HEK293 (cell line): Measurements from ENCODE around the gene CISH.

ENCODE experiments used
- ATF2 ChIP-seq: fragments of 450-650 bp; formaldehyde crosslinking; IDR thresholded peaks from 2 replicates; pipeline ENCODE4 v1.5.1; 2016; ENCODE audit warnings: missing biosample characterization, missing genetic modification characterization, low read depth
- GLI2 ChIP-seq: fragments of 450-650 bp; formaldehyde crosslinking; IDR thresholded peaks from 2 replicates; pipeline ENCODE4; 2017; ENCODE audit warnings: missing biosample characterization, missing genetic modification characterization, low read depth, borderline replicate concordance
- PATZ1 ChIP-seq: fragments of 450-650 bp; formaldehyde crosslinking; IDR thresholded peaks from 2 replicates; pipeline ENCODE4 v1.5.1; 2016; ENCODE audit warnings: missing biosample characterization, missing genetic modification characterization
- PRDM2 ChIP-seq: fragments of 450-650 bp; formaldehyde crosslinking; IDR thresholded peaks from 2 replicates; pipeline ENCODE4 v1.5.1; 2016; ENCODE audit warnings: missing biosample characterization, missing genetic modification characterization, borderline replicate concordance
- REST ChIP-seq: fragments of 450-650 bp; formaldehyde crosslinking; IDR thresholded peaks from 2 replicates; pipeline ENCODE4 v1.5.1; 2016; ENCODE audit warnings: missing biosample characterization, missing genetic modification characterization
- SCRT1 ChIP-seq: fragments of 450-650 bp; formaldehyde crosslinking; IDR thresholded peaks from 2 replicates; pipeline ENCODE4 v1.5.1; 2016; ENCODE audit warnings: missing biosample characterization, missing genetic modification characterization, borderline replicate concordance
- YY1 ChIP-seq: fragments of 450-650 bp; formaldehyde crosslinking; IDR thresholded peaks from 2 replicates; pipeline ENCODE4 v1.5.1; 2018; ENCODE audit warnings: missing biosample characterization, missing genetic modification characterization
- YY2 ChIP-seq: fragments of 450-650 bp; formaldehyde crosslinking; IDR thresholded peaks from 2 replicates; pipeline ENCODE4 v1.5.1; 2016; ENCODE audit warnings: missing biosample characterization, missing genetic modification characterization
- ZFP3 ChIP-seq: fragments of 450-650 bp; formaldehyde crosslinking; IDR thresholded peaks from 2 replicates; pipeline ENCODE4 v1.5.1; 2016; ENCODE audit warnings: low read depth, missing biosample characterization, missing genetic modification characterization
- ZNF132 ChIP-seq: fragments of 450-650 bp; formaldehyde crosslinking; IDR thresholded peaks from 2 replicates; pipeline ENCODE4 v1.5.1; 2017; ENCODE audit warnings: missing biosample characterization, missing genetic modification characterization, borderline replicate concordance
- ZNF19 ChIP-seq: fragments of 450-650 bp; formaldehyde crosslinking; IDR thresholded peaks from 2 replicates; pipeline ENCODE4; 2016; ENCODE audit warnings: missing biosample characterization, missing genetic modification characterization, low read depth
- ZNF214 ChIP-seq: fragments of 450-650 bp; formaldehyde crosslinking; IDR thresholded peaks from 2 replicates; pipeline ENCODE4 v1.5.1; 2017; ENCODE audit warnings: missing biosample characterization, mild to moderate bottlenecking, missing genetic modification characterization, borderline replicate concordance
- ZNF221 ChIP-seq: fragments of 450-650 bp; formaldehyde crosslinking; IDR thresholded peaks from 2 replicates; pipeline ENCODE4 v1.5.1; 2017; ENCODE audit warnings: missing biosample characterization, missing genetic modification characterization, borderline replicate concordance
- ZNF311 ChIP-seq: fragments of 450-650 bp; formaldehyde crosslinking; IDR thresholded peaks from 2 replicates; pipeline ENCODE4 v1.5.1; 2017; ENCODE audit warnings: missing biosample characterization, missing genetic modification characterization, borderline replicate concordance
- ZNF362 ChIP-seq: fragments of 450-650 bp; formaldehyde crosslinking; IDR thresholded peaks from 2 replicates; pipeline ENCODE4 v1.5.1; 2016; ENCODE audit warnings: missing biosample characterization, missing genetic modification characterization
- ZNF404 ChIP-seq: fragments of 450-650 bp; formaldehyde crosslinking; IDR thresholded peaks from 2 replicates; pipeline ENCODE4 v1.5.1; 2017; ENCODE audit warnings: missing biosample characterization, missing genetic modification characterization
- ZNF530 ChIP-seq: fragments of 450-650 bp; formaldehyde crosslinking; IDR thresholded peaks from 2 replicates; pipeline ENCODE4 v1.5.1; 2016; ENCODE audit warnings: low read depth, missing biosample characterization, missing genetic modification characterization
- ZNF548 ChIP-seq: fragments of 450-650 bp; formaldehyde crosslinking; IDR thresholded peaks from 2 replicates; pipeline ENCODE4 v1.5.1; 2016; ENCODE audit warnings: missing biosample characterization, missing genetic modification characterization
- ZNF549 ChIP-seq: fragments of 450-650 bp; IDR thresholded peaks from 2 replicates; pipeline ENCODE4 v1.5.1; 2018; ENCODE audit warnings: missing biosample characterization, missing genetic modification characterization, mild to moderate bottlenecking, inconsistent platforms, moderate library complexity
- ZNF596 ChIP-seq: fragments of 450-650 bp; IDR thresholded peaks from 2 replicates; pipeline ENCODE4 v1.5.0; 2018; ENCODE audit warnings: missing biosample characterization, mild to moderate bottlenecking, missing genetic modification characterization, moderate library complexity
- ZNF610 ChIP-seq: fragments of 450-650 bp; formaldehyde crosslinking; IDR thresholded peaks from 2 replicates; pipeline ENCODE4 v1.5.1; 2016; ENCODE audit warnings: missing biosample characterization, missing genetic modification characterization, borderline replicate concordance
- ZNF785 ChIP-seq: fragments of 450-650 bp; formaldehyde crosslinking; IDR thresholded peaks from 2 replicates; pipeline ENCODE4 v1.5.1; 2016; ENCODE audit warnings: missing biosample characterization, missing genetic modification characterization
- ZNF791 ChIP-seq: fragments of 450-650 bp; formaldehyde crosslinking; IDR thresholded peaks from 2 replicates; pipeline ENCODE4 v1.5.1; 2016; ENCODE audit warnings: missing biosample characterization, missing genetic modification characterization
- ZNF837 ChIP-seq: fragments of 450-650 bp; formaldehyde crosslinking; IDR thresholded peaks from 2 replicates; pipeline ENCODE4 v1.5.1; 2016; ENCODE audit warnings: missing biosample characterization, missing genetic modification characterization
- ZSCAN30 ChIP-seq: fragments of 450-650 bp; IDR thresholded peaks from 2 replicates; pipeline ENCODE4 v1.5.1; 2018; ENCODE audit warnings: missing biosample characterization, mild to moderate bottlenecking, missing genetic modification characterization, moderate library complexity

Gene CISH

GRCh38 chr3:50611464-50612233 lies at the start of gene CISH (continued):
- no peak for TF ChIP-seq PRDM2 (tag by site-specific recombination)
- no peak for TF ChIP-seq YY2
- no peak for TF ChIP-seq ZNF221 (tag by site-specific recombination)
- TF ChIP-seq ZNF785 (tag by site-specific recombination): no peak
- TF ChIP-seq PATZ1 (tag by site-specific recombination): peak; percentile 83
- no peak for TF ChIP-seq ZNF530 (tag by site-specific recombination)
- TF ChIP-seq ZFP3 (tag by site-specific recombination): no peak
- no peak for TF ChIP-seq ZNF214
- no peak for TF ChIP-seq ZNF362
- no peak for TF ChIP-seq ZNF19 (tag by site-specific recombination)
- TF ChIP-seq SCRT1 (tag by site-specific recombination): no peak
- no peak for TF ChIP-seq ZNF837 (tag by site-specific recombination)
- TF ChIP-seq REST: no peak
- TF ChIP-seq ZNF610 (tag by site-specific recombination): no peak
- TF ChIP-seq ZNF132: no peak
- TF ChIP-seq ZNF549: no peak
- no peak for TF ChIP-seq YY1 (tag by site-specific recombination)
- TF ChIP-seq ZNF791 (tag by site-specific recombination): no peak
- TF ChIP-seq ATF2: no peak
- TF ChIP-seq ZNF311: no peak
- no peak for TF ChIP-seq ZSCAN30 (tag by site-specific recombination)
- no peak for TF ChIP-seq ZNF404 (tag by site-specific recombination)
- no peak for TF ChIP-seq ZNF596 (tag by site-specific recombination)
- no peak for TF ChIP-seq ZNF548
- TF ChIP-seq GLI2 (tag by site-specific recombination): no peak
